ENCODE measurements around the gene TCOF1.

The TCOF1 gene

DNA sequence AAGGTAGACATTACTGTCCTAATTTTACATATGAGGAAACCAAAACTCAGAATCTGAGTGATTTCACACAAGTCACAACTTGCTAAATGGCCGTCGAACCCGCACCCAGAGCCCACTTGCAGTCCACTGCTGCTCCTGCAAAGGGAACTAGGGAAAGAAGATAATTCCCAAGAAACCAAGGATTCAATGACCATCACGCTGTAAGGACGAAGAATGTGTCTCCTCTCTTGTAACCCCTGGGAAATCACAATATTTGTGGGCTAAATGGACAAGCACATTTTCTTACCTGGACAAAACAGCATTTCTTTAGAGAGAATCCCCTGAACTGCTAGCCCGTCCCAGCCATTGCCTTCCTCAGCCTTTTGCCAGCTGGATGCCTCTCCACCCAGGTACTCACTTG lies 89.7 kb downstream of the TCOF1 start:
- no peak for ATAC-seq
- TF ChIP-seq OSR1 (CRISPR knock-in tag; IDR thresholded peaks at IDR 0.05), result no peak
- TF ChIP-seq, protein P1, sequence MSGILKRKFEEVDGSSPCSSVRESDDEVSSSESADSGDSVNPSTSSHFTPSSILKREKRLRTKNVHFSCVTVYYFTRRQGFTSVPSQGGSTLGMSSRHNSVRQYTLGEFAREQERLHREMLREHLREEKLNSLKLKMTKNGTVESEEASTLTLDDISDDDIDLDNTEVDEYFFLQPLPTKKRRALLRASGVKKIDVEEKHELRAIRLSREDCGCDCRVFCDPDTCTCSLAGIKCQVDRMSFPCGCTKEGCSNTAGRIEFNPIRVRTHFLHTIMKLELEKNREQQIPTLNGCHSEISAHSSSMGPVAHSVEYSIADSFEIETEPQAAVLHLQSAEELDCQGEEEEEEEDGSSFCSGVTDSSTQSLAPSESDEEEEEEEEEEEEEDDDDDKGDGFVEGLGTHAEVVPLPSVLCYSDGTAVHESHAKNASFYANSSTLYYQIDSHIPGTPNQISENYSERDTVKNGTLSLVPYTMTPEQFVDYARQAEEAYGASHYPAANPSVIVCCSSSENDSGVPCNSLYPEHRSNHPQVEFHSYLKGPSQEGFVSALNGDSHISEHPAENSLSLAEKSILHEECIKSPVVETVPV (CRISPR knock-in tag; IDR thresholded peaks at IDR 0.05), result no peak
- TF ChIP-seq ZC3H10 (CRISPR knock-in tag; IDR thresholded peaks at IDR 0.05), result no peak
- TF ChIP-seq PATZ1 (CRISPR knock-in tag; IDR thresholded peaks at IDR 0.05; ENCODE audit: borderline replicate concordance), result no peak
- TF ChIP-seq, protein P2, sequence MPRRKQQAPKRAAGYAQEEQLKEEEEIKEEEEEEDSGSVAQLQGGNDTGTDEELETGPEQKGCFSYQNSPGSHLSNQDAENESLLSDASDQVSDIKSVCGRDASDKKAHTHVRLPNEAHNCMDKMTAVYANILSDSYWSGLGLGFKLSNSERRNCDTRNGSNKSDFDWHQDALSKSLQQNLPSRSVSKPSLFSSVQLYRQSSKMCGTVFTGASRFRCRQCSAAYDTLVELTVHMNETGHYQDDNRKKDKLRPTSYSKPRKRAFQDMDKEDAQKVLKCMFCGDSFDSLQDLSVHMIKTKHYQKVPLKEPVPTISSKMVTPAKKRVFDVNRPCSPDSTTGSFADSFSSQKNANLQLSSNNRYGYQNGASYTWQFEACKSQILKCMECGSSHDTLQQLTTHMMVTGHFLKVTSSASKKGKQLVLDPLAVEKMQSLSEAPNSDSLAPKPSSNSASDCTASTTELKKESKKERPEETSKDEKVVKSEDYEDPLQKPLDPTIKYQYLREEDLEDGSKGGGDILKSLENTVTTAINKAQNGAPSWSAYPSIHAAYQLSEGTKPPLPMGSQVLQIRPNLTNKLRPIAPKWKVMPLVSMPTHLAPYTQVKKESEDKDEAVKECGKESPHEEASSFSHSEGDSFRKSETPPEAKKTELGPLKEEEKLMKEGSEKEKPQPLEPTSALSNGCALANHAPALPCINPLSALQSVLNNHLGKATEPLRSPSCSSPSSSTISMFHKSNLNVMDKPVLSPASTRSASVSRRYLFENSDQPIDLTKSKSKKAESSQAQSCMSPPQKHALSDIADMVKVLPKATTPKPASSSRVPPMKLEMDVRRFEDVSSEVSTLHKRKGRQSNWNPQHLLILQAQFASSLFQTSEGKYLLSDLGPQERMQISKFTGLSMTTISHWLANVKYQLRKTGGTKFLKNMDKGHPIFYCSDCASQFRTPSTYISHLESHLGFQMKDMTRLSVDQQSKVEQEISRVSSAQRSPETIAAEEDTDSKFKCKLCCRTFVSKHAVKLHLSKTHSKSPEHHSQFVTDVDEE (CRISPR knock-in tag; IDR thresholded peaks at IDR 0.05), result no peak
- TF ChIP-seq CSDC2 (CRISPR knock-in tag; IDR thresholded peaks at IDR 0.05), result no peak
- TF ChIP-seq ZNF70 (CRISPR knock-in tag; IDR thresholded peaks at IDR 0.05), result no peak
- TF ChIP-seq SNAI2 (CRISPR knock-in tag; IDR thresholded peaks at IDR 0.05), result no peak

GRCh38 chr5:150448334-150448733 lies 90.8 kb downstream of the TCOF1 start:
- ATAC-seq, result no peak
- TF ChIP-seq OSR1 (CRISPR knock-in tag; IDR thresholded peaks at IDR 0.05) (no peak), SNAI2 (CRISPR knock-in tag; IDR thresholded peaks at IDR 0.05) (no peak), ZFP3 (CRISPR knock-in tag; IDR thresholded peaks at IDR 0.05) (no peak), ZNF70 (CRISPR knock-in tag; IDR thresholded peaks at IDR 0.05) (no peak), BACH2 (CRISPR knock-in tag; IDR thresholded peaks at IDR 0.05; ENCODE audit: borderline replicate concordance) (no peak), CSDC2 (CRISPR knock-in tag; IDR thresholded peaks at IDR 0.05) (no peak), ZC3H10 (CRISPR knock-in tag; IDR thresholded peaks at IDR 0.05) (no peak), ISL1 (CRISPR knock-in tag; IDR thresholded peaks at IDR 0.05) (no peak), ZNF565 (CRISPR knock-in tag; conservative IDR thresholded peaks at IDR 0.05; ENCODE audit: low read depth) (no peak), TCF4 (CRISPR knock-in tag; IDR thresholded peaks at IDR 0.05; ENCODE audit: borderline replicate concordance) (no peak), GLIS3 (CRISPR knock-in tag; IDR thresholded peaks at IDR 0.05) (no peak), ESRRG (CRISPR knock-in tag; IDR thresholded peaks at IDR 0.05) (no peak), POU6F1 (CRISPR knock-in tag; IDR thresholded peaks at IDR 0.05; ENCODE audit: borderline replicate concordance, low read depth) (no peak), TOX (CRISPR knock-in tag; IDR thresholded peaks at IDR 0.05; ENCODE audit: borderline replicate concordance) (no peak), RARB (CRISPR knock-in tag; IDR thresholded peaks at IDR 0.05) (no peak)
- TF ChIP-seq, protein P1 (CRISPR knock-in tag; IDR thresholded peaks at IDR 0.05), result no peak
- TF ChIP-seq, protein P2 (CRISPR knock-in tag; IDR thresholded peaks at IDR 0.05), result no peak
